Activated CD4-positive, alpha-beta memory T cell treated with anti-CD3 and anti-CD28 coated beads for 36 hours (primary cell): ENCODE results near the gene ERCC6. TPM values are rescaled to one million over a fixed set of nuclear protein-coding genes. Genes with fewer than 3 reads are reported as not detected.

Experiments
- CTCF ChIA-PET: fragments of 350-600 bp; sonication (Branson Sonifier 250); formaldehyde crosslinking; loops from one replicate; lab custom pipeline; 2021; ENCODE audit warnings: antibody characterized with exemption, inconsistent platforms; lab: Charles Lee
- POLR2A ChIA-PET: fragments of 350-600 bp; sonication (Branson Sonifier 250); formaldehyde crosslinking; loops from one replicate; lab custom pipeline; 2021; ENCODE audit warnings: antibody characterized with exemption; lab: Charles Lee
- DNase-seq: peaks from one replicate; pipeline ENCODE4 v3.0.0-alpha.2; 2020
- H3K27ac Mint-ChIP-seq: one replicate; pipeline ENCODE4 v1.8.0; 2021; ENCODE audit warnings: mixed read lengths
- H3K27me3 Mint-ChIP-seq: one replicate; pipeline ENCODE4 v1.8.0; 2021; ENCODE audit warnings: mixed read lengths
- H3K36me3 Mint-ChIP-seq: one replicate; pipeline ENCODE4 v1.8.0; 2021; ENCODE audit warnings: mixed read lengths
- H3K4me1 Mint-ChIP-seq: one replicate; pipeline ENCODE4 v1.8.0; 2021; ENCODE audit warnings: low read depth, mixed read lengths
- H3K4me3 Mint-ChIP-seq: one replicate; pipeline ENCODE4 v1.8.0; 2021; ENCODE audit warnings: mild to moderate bottlenecking, mixed read lengths
- H3K9me3 Mint-ChIP-seq: one replicate; pipeline ENCODE4 v1.8.0; 2021; ENCODE audit warnings: mixed read lengths
- intact Hi-C: fragments of 100-400 bp; cut with micrococcal nuclease; formaldehyde crosslinking; loops from one replicate; pipeline ENCODE4 v1.15.1; 2023
- total RNA-seq, 2 experiments: library from RNA; stranded (reverse); gene quantifications; one replicate each; pipeline ENCODE4 v1.2.3, GENCODE V29; 2021

ERCC6 gene
- total RNA-seq, 2 experiments from 2014 or later, result 17.5 to 18.8 TPM

DNA sequence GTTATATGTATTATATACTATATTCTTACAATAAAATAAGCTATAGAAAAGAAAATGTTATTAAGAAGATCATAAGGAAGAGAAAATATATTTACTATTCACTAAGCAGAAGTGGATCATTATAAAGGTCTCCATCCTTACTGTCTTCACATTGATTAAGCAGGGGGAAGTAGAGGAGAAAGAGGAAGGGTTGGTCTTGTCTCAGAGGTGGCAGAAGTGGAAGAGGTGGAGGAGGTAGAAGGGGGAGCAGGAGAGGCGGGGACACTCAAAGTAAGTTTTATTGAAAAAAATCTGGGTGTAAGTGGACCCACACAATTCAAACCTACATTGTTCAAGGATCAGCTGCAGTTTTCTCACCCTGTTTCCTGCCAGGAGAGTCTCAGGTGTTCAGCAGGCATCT, 28.9 kb upstream of the ERCC6 start:
- no peaks in the 10 kb centered on the region for H3K4me1 Mint-ChIP-seq
- H3K4me3 Mint-ChIP-seq, result no peak overlapping the region
- POLR2A ChIA-PET, result no interaction called here
- H3K36me3 Mint-ChIP-seq, result no peaks in the 10 kb centered on the region
- intact Hi-C loops, result no loop called here
- H3K9me3 Mint-ChIP-seq, result no peaks in the 10 kb centered on the region
- DNase-seq, result no peak
- CTCF ChIA-PET, result no interaction called here
- H3K27ac Mint-ChIP-seq, result no peak overlapping the region
- peaks cover 23% of the 10 kb centered on the region for H3K27me3 Mint-ChIP-seq

GRCh38 chr10:49564461-49565009, 25.6 kb upstream of the ERCC6 start:
- Mint-ChIP-seq H3K4me3 (no peak overlapping the region), H3K9me3 (no peaks in the 10 kb centered on the region), H3K27me3 (peaks cover 23% of the 10 kb centered on the region), H3K36me3 (no peaks in the 10 kb centered on the region), H3K4me1 (no peaks in the 10 kb centered on the region), H3K27ac (no peak overlapping the region)
- no peak for DNase-seq
- intact Hi-C loops, result no loop called here
- POLR2A ChIA-PET, result no interaction called here
- CTCF ChIA-PET, result interaction anchor here (0.6 to 1.4 kb wide), 2 partner anchors 29 to 90 kb away, joined by 3 read pairs; no protein-coding TSS in a partner anchor

GRCh38 chr10:49562893-49563292, 24.0 kb upstream of the ERCC6 start:
- intact Hi-C loops, result no loop called here
- H3K27me3 Mint-ChIP-seq, result peaks cover 26% of the 10 kb centered on the region
- CTCF ChIA-PET, result no interaction called here
- no peaks in the 10 kb centered on the region for H3K4me1 Mint-ChIP-seq
- no peak overlapping the region for H3K4me3 Mint-ChIP-seq
- DNase-seq, result no peak
- no peak overlapping the region for H3K27ac Mint-ChIP-seq
- H3K9me3 Mint-ChIP-seq, result no peaks in the 10 kb centered on the region
- POLR2A ChIA-PET, result no interaction called here
- H3K36me3 Mint-ChIP-seq, result no peaks in the 10 kb centered on the region

- CTCF ChIA-PET, result no interaction called here
These were observed 21.6 kb upstream of the ERCC6 start for GRCh38 chr10:49560526-49560925.

DNA sequence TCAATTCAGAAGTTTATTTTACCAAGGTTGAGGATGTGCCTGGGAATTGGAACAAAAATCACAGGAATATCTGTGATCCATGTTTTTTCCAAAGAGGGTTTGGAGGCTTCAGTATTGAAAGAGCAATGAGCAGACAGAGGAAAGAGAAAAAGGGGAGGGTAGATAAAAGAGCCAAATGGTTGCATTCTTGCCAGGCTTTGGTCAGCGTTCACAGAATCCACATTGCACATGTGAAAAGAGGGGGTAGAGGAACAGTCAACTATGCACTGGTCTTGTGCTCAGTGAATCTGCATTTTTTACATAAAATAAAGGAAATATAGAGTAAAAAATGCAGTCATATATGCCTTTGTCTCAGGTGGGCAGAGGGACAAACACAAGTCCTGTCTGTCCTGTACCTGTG, 20.6 kb upstream of the ERCC6 start:
- POLR2A ChIA-PET, result no interaction called here
- DNase-seq, result no peak
- CTCF ChIA-PET, result no interaction called here
- Mint-ChIP-seq H3K36me3 (peaks cover 4% of the 10 kb centered on the region), H3K27ac (no peak overlapping the region), H3K27me3 (peaks cover 29% of the 10 kb centered on the region), H3K9me3 (peaks cover 16% of the 10 kb centered on the region), H3K4me1 (no peaks in the 10 kb centered on the region), H3K4me3 (no peak overlapping the region)
- intact Hi-C loops, result no loop called here

More at GRCh38 chr10:49560526-49560925, 21.6 kb upstream of the ERCC6 start:
- POLR2A ChIA-PET, result no interaction called here
- Mint-ChIP-seq H3K36me3 (peaks cover 4% of the 10 kb centered on the region), H3K4me1 (no peaks in the 10 kb centered on the region), H3K27ac (no peak overlapping the region), H3K9me3 (peaks cover 9% of the 10 kb centered on the region), H3K27me3 (peaks cover 27% of the 10 kb centered on the region), H3K4me3 (no peak overlapping the region)
- intact Hi-C loops, result no loop called here
- no peak for DNase-seq

DNA sequence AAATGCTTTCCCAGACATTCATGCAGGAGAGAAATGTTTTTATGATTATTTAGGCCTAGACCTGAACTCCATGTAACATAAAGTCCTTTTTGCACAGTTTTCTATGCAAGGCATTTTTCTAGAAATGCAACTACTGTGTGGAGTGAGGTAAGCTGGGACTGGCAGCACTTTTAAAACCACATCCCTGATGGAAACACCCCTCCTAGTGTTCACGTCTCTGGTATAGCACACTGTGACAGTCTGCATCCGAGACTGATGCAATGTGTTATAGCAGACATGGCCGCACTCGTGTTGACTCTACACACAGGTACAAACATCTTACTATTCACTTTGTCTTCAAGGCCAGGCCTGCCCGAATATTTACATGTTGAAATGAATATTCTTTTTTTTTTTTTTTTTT, 19.3 kb upstream of the ERCC6 start:
- CTCF ChIA-PET, result no interaction called here
- POLR2A ChIA-PET, result no interaction called here
- H3K9me3 Mint-ChIP-seq, result peaks cover 16% of the 10 kb centered on the region
- H3K4me3 Mint-ChIP-seq, result no peak overlapping the region
- H3K36me3 Mint-ChIP-seq, result peaks cover 4% of the 10 kb centered on the region
- peaks cover 26% of the 10 kb centered on the region for H3K27me3 Mint-ChIP-seq
- no peak overlapping the region for H3K27ac Mint-ChIP-seq
- intact Hi-C loops, result no loop called here
- no peaks in the 10 kb centered on the region for H3K4me1 Mint-ChIP-seq
- DNase-seq, result no peak

- CTCF ChIA-PET, result no interaction called here
- POLR2A ChIA-PET, result no interaction called here
- Mint-ChIP-seq H3K9me3 (peaks cover 16% of the 10 kb centered on the region), H3K27me3 (peaks cover 27% of the 10 kb centered on the region), H3K27ac (no peak overlapping the region), H3K4me3 (no peak overlapping the region), H3K4me1 (no peaks in the 10 kb centered on the region), H3K36me3 (peaks cover 4% of the 10 kb centered on the region)
- intact Hi-C loops, result no loop called here
- DNase-seq, result no peak
These were observed 18.8 kb upstream of the ERCC6 start for GRCh38 chr10:49557681-49558080.

DNA sequence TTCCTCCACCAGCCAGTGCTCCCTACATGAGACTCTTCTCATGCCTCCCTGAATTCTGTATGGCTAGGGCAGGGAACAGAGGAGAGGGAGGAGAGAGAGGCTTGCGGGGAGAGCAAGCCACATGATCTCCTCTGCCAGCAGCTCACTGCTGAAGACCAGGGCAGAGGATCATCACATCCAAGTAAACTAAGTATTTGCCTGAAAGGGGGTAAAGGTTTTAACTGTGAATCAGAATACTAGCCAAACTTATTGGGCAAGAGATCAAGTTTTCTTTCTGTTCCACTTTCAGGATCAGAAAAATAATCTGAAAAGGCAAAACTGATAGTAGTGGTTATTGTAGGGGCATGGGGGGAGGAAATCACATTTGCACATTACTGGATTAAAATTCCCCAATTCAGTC, 17.8 kb upstream of the ERCC6 start:
- H3K9me3 Mint-ChIP-seq, result peaks cover 16% of the 10 kb centered on the region
- DNase-seq, result no peak
- peaks cover 31% of the 10 kb centered on the region for H3K27me3 Mint-ChIP-seq
- intact Hi-C loops, result no loop called here
- ChIA-PET POLR2A (no interaction called here), CTCF (no interaction called here)
- H3K27ac Mint-ChIP-seq, result no peak overlapping the region
- no peak overlapping the region for H3K4me3 Mint-ChIP-seq
- H3K4me1 Mint-ChIP-seq, result no peaks in the 10 kb centered on the region
- H3K36me3 Mint-ChIP-seq, result peaks cover 4% of the 10 kb centered on the region

DNA sequence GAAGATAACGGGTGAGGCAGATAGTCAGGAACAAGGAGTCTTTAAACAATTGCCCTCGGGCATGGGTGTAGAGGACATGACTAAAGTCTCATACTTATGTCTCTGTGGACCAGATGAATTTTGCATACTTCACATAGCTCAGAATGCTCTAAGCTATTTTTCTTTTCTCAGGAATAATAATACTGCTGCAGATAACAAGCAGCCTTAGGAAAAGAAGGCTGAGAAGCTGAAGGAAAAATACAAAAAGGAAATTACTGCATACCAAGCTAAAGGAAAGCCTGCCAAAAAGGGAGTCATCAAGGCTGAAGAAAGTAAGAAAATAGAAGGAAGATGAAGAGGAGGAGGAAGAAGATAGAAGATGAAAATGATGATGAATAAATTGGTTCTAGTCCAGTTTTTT, 13.4 kb upstream of the ERCC6 start:
- ChIA-PET CTCF (interaction anchor here (1.2 kb wide), 1 partner anchor 33 kb away, joined by 3 read pairs; no protein-coding TSS in a partner anchor), POLR2A (no interaction called here)
- H3K9me3 Mint-ChIP-seq, result peaks cover 16% of the 10 kb centered on the region
- intact Hi-C loops, result no loop called here
- peaks cover 4% of the 10 kb centered on the region for H3K36me3 Mint-ChIP-seq
- H3K4me1 Mint-ChIP-seq, result no peaks in the 10 kb centered on the region
- no peak overlapping the region for H3K4me3 Mint-ChIP-seq
- no peak for DNase-seq
- H3K27ac Mint-ChIP-seq, result no peak overlapping the region
- peaks cover 29% of the 10 kb centered on the region for H3K27me3 Mint-ChIP-seq

DNA sequence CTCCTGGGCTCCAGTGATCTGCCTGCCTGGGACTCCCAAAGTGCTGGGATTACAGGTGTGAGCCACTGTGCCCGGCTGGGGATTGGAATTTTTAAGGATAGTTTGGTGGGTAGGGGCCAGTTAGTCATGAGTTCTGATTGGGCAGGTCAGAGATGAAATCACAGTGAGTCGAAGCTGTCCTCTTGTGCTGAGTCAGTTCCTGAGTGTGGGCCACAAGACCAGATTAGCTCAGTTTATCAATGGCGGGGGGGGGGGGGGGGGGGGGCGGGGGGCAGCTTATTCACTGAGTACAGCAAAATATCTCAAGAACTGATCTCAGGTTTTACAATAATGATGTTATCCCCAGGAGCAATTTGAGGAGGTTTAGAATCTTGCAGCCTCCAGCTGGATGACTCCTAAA, 11.6 kb upstream of the ERCC6 start:
- Mint-ChIP-seq H3K4me3 (no peak overlapping the region), H3K9me3 (peaks cover 6% of the 10 kb centered on the region), H3K27me3 (peaks cover 25% of the 10 kb centered on the region), H3K4me1 (no peaks in the 10 kb centered on the region), H3K36me3 (peaks cover 3% of the 10 kb centered on the region), H3K27ac (no peak overlapping the region)
- ChIA-PET POLR2A (no interaction called here), CTCF (no interaction called here)
- intact Hi-C loops, result no loop called here
- no peak for DNase-seq

DNA sequence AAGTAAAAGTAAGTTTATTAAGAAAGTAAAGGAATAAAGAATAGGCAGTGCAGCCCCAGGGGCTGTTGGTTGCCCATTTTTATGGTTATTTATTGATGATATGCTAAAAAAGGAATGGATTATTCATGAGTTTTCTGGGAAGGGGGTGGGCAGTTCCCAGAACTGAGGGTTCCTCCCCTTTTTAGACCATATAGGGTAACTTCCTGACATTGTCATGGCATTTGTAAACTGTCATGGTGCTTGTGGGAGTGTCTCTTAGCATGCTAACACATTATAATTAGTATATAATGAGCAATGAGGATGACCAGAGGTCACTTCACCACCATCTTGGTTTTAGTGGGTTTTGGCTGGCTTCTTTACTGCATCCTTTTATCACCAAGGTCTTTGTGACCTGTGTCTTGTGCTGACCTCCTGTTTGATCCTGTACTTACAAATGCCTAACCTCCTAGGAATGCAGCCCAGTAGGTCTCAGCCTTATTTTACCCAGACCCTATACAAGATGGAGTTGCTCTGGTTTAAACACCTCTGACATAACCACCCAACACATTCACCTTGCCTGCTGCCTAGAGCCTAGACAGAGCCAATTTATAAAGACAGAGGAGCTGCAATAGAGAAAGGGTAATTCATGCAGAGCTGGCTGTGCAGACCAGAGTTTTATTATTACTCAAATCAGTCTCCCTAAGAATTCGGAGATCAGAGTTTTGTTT, 10.9 kb upstream of the ERCC6 start:
- Mint-ChIP-seq H3K9me3 (peaks cover 5% of the 10 kb centered on the region), H3K27me3 (peaks cover 20% of the 10 kb centered on the region), H3K4me3 (no peak overlapping the region), H3K27ac (no peak overlapping the region), H3K4me1 (no peaks in the 10 kb centered on the region), H3K36me3 (peaks cover 3% of the 10 kb centered on the region)
- POLR2A ChIA-PET, result no interaction called here
- intact Hi-C loops, result no loop called here
- no peak for DNase-seq
- CTCF ChIA-PET, result no interaction called here

DNA sequence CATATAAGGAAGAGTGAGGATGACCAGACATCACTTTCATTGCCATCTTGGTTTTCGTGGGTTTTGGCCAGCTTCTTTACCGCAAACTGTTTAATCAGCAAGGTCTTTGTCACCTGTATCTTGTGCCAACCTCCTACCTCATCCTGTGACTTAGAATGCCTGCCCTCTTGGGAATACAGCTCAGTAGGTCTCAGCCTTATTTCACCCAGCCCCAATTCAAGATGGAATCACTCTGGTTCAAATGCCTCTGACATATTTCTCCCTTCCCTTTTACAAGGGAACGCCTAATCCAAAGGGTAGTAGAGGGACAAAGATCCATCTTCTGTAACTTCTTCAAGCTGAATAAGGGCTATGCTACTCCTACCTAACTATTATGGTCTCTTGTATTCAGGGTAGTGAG, 4.7 kb upstream of the ERCC6 start:
- no peak for DNase-seq
- H3K27ac Mint-ChIP-seq, result no peak overlapping the region
- intact Hi-C loops, result no loop called here
- H3K4me3 Mint-ChIP-seq, result no peak overlapping the region
- POLR2A ChIA-PET, result no interaction called here
- peaks cover 7% of the 10 kb centered on the region for H3K9me3 Mint-ChIP-seq
- peaks cover 3% of the 10 kb centered on the region for H3K36me3 Mint-ChIP-seq
- peaks cover 29% of the 10 kb centered on the region for H3K27me3 Mint-ChIP-seq
- peaks cover 9% of the 10 kb centered on the region for H3K4me1 Mint-ChIP-seq
- CTCF ChIA-PET, result interaction anchor here (1.4 kb wide), 1 partner anchor 885 kb away, joined by 3 read pairs; no protein-coding TSS in a partner anchor

DNA sequence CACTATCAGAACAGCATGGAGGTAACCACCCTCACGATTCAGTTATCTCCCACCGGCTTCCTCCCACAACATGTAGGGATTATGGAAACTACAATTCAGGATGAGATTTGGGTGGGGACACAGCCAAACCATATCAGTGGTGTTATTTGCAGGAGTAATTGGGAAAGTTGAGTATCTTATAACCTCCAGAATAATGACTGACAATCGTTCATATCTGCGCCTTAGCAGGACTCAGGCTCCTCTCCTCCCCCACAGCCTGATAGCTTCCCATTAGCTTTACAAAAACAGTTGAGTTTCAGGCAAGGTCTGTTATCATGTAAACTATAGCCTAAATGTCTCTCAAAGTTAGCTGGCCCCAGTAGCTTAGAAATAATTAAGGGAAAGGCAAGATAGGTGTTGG, 3.4 kb upstream of the ERCC6 start:
- no peak overlapping the region for H3K27ac Mint-ChIP-seq
- POLR2A ChIA-PET, result no interaction called here
- H3K4me1 Mint-ChIP-seq, result peaks cover 14% of the 10 kb centered on the region
- H3K36me3 Mint-ChIP-seq, result peaks cover 3% of the 10 kb centered on the region
- H3K9me3 Mint-ChIP-seq, result peaks cover 7% of the 10 kb centered on the region
- no peak for DNase-seq
- peaks cover 29% of the 10 kb centered on the region for H3K27me3 Mint-ChIP-seq
- intact Hi-C loops, result no loop called here
- no peak overlapping the region for H3K4me3 Mint-ChIP-seq
- CTCF ChIA-PET, result interaction anchor here (1.4 kb wide), 1 partner anchor 884 kb away, joined by 3 read pairs; no protein-coding TSS in a partner anchor
